ENCODE measurements around the gene DAND5. TPM values are rescaled to one million over a fixed set of nuclear protein-coding genes. Genes with fewer than 3 reads are reported as not detected.
A peak's percentile ranks its signal among the peaks of the same experiment; 100 is the strongest.

Gene DAND5
- total and polyA plus RNA-seq, 2 of the 13 experiments (the other 11 are each of a cell fraction or from before 2014, with no cell fraction given): 0.04 TPM; not detected in 1

GRCh38 chr19:12937927-12938778 lies 31.2 kb upstream of the DAND5 start, which contains the start of gene CALR (continued):
- TF ChIP-seq MAFK (conservative IDR thresholded peaks at IDR 0.05 in 1 of 2, IDR thresholded peaks at IDR 0.05 in 1 of 2; ENCODE audit: low read length in 2 of 2) (no peak), ZNF274 (CRISPR knock-in tag; IDR thresholded peaks at IDR 0.05) (no peak; the same call in 1 of the 2 replicates), E2F1 (CRISPR knock-in tag; IDR thresholded peaks at IDR 0.05) (0 out of 2 replicates have a peak, but pooled peaks have one; percentile 39), ARID5B (CRISPR knock-in tag; IDR thresholded peaks at IDR 0.05) (no peak), HMGA1 (CRISPR knock-in tag; conservative IDR thresholded peaks at IDR 0.05) (no peak), ZFP37 (CRISPR knock-in tag; IDR thresholded peaks at IDR 0.05; ENCODE audit: borderline replicate concordance) (no peak), NR2F2 (IDR thresholded peaks at IDR 0.05; ENCODE audit: borderline replicate concordance, low read depth) (no peak), GMEB1 (CRISPR knock-in tag; IDR thresholded peaks at IDR 0.05; ENCODE audit: borderline replicate concordance) (peak; percentile 78; the same call in 1 of the 2 replicates), ZNF607 (CRISPR knock-in tag; IDR thresholded peaks at IDR 0.05; ENCODE audit: borderline replicate concordance) (0 out of 2 replicates have a peak, but pooled peaks have one; percentile 16), CBX2 (IDR thresholded peaks at IDR 0.05; ENCODE audit: low read depth, low read length) (no peak), CBX2 (CRISPR knock-in tag; IDR thresholded peaks at IDR 0.05; ENCODE audit: low read depth) (no peak), CBFB (CRISPR knock-in tag; IDR thresholded peaks at IDR 0.05) (peak; percentile 60; the same call in 1 of the 2 replicates), GLI4 (CRISPR knock-in tag; IDR thresholded peaks at IDR 0.05; ENCODE audit: borderline replicate concordance) (peak; percentile 75; the same call in 1 of the 2 replicates), PRPF4 (IDR thresholded peaks at IDR 0.05; ENCODE audit: low read depth, low read length, poor library complexity, severe bottlenecking) (no peak), HNRNPH1 (optimal IDR thresholded peaks at IDR 0.05; ENCODE audit: low read depth, low read length) (no peak), NFIC (IDR thresholded peaks at IDR 0.05; ENCODE audit: low read length) (no peak), ELF4 (CRISPR knock-in tag; IDR thresholded peaks at IDR 0.05; ENCODE audit: borderline replicate concordance) (no peak), ATM (IDR thresholded peaks at IDR 0.05; ENCODE audit: borderline replicate concordance) (no peak), EZH2 (conservative IDR thresholded peaks at IDR 0.05; ENCODE audit: low read depth, low read length) (no peak)
- TF ChIP-seq, protein P1, sequence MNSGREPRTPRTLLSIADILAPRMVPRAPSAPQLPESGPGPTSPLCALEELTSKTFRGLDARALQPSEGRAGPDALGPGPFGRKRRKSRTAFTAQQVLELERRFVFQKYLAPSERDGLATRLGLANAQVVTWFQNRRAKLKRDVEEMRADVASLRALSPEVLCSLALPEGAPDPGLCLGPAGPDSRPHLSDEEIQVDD (CRISPR knock-in tag; IDR thresholded peaks at IDR 0.05; ENCODE audit: borderline replicate concordance): peak; percentile 46; the same call in 1 of the 2 replicates

Measured in HepG2 (cell line).